SW480 (cell line): ENCODE data around the gene FKBP5.

Experiments used
- DNase-seq: peaks from one replicate; pipeline ENCODE4 v3.0.0-alpha.2; 2016; ENCODE audit warnings: low spot score

FKBP5 gene

DNA sequence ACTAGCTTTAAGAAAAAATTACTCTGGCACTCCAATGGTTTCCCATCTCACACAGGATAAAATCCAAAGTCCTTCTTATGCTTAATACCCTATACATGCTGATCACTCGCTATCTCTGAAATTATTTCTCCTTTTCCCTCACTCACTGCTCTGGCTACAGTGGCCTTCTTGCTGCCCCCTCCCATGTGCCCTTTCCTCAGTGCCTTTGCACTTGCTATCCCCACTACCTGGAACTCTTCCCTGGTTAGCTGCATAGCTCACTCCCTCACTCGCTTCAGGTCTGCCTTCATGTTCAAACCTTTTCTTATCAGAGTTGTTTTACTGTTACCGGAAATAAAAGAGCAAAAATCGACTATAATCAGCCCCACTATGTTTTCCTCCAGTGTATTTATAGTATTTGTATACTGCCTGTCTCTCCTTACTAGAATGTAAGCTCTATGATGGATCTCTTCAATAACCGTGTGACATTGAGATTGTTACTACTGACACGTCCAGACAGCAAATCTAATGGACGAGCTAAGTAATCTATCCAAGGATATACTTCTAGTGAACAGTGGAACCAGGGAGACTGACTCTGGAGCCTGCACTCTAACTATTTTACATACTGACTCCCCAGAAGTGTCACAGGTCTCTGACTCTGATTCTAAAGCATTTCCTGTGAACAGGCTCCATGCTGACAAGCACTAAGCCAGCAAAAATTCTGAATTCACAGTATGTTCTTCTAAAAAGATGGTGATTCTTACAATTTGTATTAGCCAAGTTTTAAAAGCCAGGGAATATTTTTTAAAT lies 25.1 kb downstream of the FKBP5 start:
- DNase-seq = no peak

DNA sequence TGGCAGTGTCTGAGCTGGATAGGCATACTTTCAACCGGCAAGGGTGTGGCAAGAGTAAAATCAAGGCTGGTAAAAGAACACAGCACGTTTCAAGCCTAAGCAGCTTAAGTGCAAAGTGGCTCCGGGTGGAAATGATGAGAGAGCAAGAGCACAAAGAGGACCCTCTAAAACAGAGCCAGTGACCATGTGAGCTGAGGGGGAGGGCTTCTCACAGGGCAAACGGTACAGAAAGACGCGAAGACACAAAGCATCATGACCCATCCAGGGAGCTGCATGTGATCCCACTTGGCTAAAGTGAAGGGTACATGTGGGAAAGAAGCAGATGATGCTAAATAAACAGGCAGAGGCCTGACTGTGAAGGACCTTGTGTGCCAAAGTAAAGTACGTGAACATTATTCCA lies 25.7 kb downstream of the FKBP5 start:
- DNase-seq = no peak

DNA sequence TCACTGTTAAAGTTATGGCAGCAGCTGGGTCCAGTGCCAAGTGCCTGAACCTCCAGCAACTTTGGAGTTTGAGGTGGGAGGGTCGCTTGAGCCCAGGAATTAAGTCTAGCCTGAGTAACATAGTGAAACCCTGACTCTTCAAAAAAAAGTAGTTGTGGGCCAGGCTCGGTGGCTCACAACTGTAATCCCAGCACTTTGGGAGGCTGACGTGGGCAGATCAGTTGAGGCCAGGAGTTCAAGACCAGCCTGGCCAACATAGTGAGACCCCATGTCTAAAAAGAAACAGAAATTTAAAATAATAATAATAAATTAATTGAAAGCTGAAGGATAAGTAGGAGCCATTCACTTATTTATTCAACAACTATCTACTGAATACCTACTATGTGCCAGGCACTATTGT lies 33.8 kb downstream of the FKBP5 start:
- DNase-seq = no peak

- no peak for DNase-seq
These were observed 37.5 kb downstream of the FKBP5 start for GRCh38 chr6:35651244-35651643.

DNA sequence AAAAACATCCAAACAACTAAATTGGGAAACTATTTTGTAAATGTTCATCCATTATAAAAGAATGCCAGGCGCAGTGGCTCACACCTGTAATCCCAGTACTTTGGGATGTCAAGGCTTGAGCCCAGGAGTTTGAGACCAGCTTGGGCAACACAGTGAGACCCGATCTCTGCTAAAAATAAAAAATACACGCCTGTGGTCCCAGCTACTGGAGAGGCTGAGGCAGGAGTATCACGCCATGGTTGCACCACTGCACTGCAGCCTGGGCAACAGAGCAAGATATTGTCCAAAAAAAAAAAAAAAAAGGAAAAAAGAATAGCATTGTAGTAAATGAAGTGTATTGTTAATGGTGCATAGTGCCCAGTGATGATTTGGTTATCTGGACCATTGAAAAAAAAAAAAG lies 38.7 kb downstream of the FKBP5 start:
- DNase-seq = no peak

DNA sequence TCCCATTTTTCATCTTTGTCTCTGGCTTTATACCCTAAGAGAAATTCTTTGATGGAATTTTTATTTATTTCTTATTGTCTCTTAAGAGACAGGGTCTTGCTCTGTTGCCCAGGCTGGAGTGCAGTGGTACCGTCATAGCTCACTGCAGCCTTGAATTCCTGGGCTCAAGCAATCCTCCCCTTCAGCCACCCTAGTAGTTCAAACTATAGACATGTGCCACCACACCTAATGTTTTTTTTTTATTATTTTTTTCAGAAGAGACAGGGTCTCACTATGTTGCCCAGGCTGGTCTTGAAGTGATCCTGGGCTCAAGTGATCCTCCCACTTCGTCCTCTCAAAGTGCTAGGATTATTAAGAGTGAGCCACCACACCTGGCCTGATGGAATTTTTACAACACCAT lies 40.5 kb downstream of the FKBP5 start:
- DNase-seq = no peak

DNA sequence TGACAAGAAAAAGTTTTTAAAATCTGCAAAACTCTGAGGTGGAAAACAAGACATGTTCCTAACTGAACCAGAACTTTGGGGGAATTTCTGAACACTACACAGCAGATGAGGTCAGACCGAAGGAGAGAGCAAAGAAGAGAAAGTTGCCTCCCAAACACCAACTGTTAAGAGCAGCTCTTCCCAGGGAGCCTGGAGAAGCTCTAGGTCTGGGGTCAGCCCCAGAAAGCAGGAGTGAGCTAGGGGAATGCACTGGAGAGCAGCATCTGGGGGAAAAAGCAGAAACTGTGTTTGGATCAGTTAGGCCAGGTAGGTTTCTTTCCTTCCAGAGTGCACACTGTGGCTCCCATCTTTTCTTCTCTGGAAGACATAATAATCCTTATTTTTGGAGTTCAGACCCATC lies 41.3 kb downstream of the FKBP5 start:
- DNase-seq = no peak

DNA sequence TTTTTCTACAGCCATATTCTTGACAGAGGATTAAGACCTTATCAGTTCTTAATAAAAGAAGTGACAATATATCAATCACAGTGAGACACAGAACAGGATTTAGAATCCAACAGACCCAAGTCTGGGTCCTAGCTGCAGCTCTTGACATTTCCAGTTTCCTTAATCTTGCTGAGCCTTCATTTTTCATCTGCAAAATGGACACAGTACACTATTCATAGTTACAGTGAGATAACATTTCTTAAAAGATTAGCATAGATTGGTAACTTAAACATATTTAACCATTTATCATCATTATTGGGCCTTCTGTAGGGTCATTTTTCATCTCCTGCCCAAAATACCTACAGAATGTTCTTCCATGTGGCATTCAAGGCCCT lies 45.6 kb downstream of the FKBP5 start:
- no peak for DNase-seq

DNA sequence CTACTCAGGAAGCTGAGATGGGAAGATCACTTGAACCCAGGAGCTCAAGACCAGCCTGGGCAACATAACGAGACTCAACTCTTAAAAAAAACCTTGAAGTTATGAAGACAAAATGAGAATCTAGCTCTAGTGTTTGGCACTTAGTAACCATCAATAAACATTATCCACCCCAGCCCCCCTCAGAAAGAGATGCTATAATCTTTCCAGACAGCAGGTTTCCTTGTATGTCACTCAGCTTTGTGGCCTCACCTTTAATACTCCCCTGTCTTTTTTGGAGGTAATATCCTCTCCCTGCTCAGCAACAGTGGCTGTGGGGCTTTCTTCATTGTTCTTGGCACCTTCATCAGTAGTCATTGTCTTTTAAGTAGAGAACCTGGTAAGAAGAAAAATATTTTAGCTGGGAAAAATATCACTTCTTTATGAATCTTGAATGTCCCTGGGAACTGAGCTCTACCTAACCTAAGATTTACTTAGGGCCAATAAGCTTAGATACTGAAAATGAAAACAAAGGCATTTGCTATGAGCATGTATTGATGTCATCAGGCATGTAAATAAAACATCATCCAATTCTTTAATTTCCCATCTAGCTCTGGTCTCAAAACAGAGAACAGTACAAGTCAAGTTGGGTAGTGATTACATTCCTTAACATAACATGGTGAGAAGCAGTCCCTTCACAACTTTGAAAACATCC lies 46.1 kb downstream of the FKBP5 start:
- no peak for DNase-seq

GRCh38 chr6:35640017-35640664 lies 48.6 kb downstream of the FKBP5 start:
- DNase-seq = no peak

DNA sequence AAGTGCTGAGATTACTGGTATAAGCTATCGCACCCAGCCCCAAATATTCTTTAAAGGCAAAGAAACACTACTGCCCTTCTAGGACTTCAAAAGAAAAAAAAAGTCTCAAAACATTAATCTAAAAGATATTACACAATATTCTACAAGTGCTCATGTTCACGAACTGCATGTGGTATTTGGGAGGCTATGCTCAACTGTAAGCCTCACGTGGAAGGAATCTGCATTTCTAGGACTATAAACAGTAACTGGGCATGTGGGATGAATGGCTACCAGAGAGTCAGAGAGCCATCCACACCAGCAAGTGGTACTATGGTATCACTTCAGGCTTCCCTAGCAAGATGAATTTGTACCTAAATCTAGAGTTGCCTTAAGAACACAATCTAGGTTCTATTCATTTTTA lies 50.0 kb downstream of the FKBP5 start:
- DNase-seq = no peak

DNA sequence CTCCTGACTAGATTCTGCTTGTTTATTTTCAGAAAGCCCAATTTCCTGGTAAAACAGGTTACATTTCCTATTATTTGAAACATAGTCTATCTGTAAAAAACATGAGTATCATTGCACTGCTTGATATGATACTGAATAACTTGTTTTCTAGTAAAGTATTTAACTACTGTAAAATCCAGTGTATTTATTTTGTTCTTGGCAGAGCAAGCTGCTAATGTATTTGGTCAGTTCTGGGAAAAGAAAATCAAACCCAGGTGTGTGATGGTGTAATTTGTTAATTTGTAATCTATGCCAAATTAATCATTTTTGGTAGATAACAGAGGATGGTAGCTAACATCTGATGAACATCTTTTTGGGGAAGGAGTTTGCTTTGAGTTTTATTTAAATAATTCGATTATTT lies 50.8 kb downstream of the FKBP5 start:
- no peak for DNase-seq

DNA sequence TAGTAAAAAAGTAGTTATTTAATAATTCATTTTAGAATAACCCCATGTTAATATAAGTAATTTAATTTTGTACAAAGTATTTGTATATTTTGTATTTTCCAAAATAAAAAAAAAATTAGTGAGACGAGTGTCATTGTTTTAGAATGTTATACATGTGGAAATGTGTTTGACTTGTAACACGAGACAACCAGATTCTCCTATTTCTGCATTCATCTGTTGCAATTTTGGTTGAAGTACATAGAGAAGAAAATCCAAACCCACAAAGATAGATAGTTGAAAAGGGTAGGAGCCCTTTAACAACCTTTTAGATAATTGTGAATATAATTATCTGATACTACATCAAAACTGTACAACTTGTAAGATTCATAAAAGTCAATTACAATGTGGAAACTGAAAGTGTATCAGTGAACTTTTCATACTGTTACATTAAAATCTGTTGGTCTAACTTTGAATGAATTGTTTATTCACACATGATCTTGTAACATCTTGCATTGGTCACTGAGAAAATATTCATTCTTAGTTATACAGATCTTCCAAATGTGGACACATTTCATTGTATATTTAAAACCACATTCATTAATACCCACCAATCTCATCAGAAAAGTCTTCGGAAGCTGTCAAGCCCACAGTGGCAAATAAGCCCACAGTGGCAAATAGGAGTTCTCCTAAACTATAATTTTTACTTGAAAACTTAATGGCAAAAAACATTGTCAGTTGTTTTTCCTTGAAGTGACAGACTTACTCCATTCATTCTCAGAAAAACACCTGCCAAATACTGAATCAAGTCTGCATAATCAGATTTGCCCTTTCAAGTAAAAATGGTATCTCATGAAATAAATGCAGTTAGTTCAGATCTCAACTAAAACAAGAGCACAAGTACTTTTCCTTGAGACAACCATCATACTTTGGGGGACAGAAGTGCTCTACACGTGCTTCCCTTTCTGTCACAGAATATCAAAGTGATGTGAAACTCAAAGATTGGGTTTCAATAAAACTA lies 52.8 kb downstream of the FKBP5 start:
- no peak for DNase-seq

DNA sequence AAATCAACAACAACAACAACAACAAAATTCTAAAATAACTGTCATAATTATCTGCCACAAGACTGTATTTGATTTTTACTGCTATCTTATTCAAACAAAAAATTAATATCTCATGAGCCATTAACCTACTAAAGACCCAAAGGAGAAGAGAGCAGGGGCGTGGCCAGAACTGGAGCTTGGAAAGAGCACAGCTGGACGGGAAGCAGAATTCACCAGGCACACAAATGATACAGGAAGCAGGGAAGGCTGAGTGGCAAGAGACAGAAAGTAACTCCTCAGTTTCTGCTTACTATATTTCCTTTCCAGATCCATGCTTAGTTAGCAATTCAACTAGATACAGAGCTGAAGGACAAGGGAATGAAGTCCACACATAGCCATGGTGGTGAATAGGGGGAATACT lies 54.4 kb downstream of the FKBP5 start:
- no peak for DNase-seq

DNA sequence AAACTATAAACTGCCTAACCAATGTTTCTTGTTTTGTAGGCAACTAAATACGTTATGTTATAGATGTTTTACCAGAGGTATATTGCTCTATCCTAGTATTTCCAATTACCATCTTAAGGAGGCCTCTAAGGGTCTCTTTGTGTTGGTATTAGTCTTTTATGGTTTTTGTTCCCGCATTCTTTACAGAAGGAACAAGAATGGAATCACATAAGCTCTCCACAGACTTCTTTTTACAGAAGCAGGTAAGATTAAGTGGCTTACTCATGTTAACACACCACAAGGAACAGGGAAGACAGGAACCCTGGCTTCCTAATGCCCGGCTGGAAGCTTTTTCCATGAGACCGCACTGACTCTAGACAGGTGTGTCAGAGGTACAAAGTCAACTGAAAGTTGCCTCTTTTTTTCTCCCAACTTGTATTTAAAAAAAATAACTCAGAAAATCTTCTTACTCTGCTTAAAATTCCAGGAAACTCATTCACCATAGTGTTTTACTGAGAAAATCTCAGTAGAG lies 55.1 kb downstream of the FKBP5 start:
- DNase-seq = no peak

GRCh38 chr6:35629876-35630378 lies 58.8 kb downstream of the FKBP5 start:
- no peak for DNase-seq

GRCh38 chr6:35626401-35626800 lies 62.3 kb downstream of the FKBP5 start:
- no peak for DNase-seq

- no peak for DNase-seq
These were observed 64.2 kb downstream of the FKBP5 start for GRCh38 chr6:35624341-35625070.

DNA sequence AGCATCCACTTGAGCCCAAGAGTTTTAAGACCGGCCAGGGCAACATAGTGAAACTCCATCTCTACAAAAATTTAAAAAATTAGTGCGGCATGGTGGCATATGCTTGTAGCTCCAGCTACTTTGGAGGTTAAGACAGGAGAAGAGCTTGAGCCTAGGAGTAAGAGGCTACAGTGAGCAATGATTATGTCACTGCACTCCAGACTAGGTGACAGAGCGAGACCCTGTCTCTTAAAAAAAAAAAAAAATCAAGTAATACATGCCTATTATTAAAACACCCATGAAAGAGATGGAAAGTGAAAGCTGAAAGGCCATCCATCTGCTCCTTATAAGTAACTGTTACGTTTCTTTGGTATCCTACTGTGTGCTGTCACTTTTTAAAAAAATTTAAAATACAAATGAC lies 66.4 kb downstream of the FKBP5 start:
- no peak for DNase-seq

- no peak for DNase-seq
These were observed 68.0 kb downstream of the FKBP5 start for GRCh38 chr6:35620706-35621105.

GRCh38 chr6:35613762-35614161 lies 75.0 kb downstream of the FKBP5 start:
- DNase-seq = no peak
